ENCODE results near the gene MAP3K5.

MAP3K5 gene

DNA sequence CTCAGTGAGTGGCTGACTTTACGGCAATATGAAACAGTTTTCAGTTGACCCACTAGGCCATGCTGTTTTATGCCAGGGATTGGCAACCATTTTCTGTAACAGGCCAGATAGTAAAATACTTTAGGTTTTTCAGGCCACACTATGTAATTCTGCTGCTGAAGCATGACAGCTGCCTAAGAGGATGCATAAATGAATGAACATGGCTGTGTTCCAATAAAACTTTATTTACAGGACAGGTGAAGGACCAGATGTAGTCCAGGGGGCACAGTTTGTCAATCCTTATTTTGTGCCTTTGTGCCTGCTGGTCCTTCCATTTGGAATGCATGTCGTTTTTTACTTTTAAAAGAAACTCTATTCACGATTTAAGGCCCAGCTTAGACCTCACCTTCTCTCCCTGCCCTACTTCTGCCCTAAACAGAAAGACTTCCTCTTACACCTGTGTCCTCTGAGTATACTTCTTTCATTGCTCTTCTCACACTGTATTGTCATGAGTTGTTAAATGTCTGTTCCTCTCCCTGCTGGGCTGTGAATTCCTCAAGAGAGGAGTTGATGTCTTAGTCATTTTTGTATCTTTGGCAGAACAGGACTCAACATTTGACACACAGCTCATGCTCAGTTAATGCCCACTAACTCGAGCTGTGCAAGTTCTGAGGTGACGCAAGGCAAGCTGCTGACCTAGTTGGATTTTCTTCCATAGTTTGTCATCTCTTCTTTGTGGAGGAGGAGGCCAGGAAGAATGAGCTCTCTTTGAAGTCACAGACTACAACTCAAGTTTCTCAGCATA lies 152.0 kb downstream of the MAP3K5 start:
- no peak for DNase-seq

DNA sequence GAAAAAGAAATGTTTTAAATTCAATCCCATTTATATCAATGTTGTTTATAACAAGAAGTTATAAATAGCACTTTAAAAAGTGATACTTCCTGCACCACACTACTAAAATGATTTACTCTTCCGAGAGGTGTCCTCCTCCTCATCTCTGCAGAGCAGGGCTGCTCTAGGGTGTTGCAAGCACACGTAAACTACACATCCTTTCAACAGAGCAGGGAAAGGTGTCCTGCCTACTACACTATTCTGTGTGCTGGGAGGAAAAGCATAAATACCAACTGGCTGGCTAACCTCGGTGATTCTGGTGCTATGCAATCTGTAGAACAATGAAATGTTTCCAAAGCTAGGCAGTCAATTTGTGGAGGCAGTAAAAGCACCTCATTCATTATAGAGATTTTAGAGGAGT lies 152.6 kb downstream of the MAP3K5 start:
- no peak for DNase-seq

DNA sequence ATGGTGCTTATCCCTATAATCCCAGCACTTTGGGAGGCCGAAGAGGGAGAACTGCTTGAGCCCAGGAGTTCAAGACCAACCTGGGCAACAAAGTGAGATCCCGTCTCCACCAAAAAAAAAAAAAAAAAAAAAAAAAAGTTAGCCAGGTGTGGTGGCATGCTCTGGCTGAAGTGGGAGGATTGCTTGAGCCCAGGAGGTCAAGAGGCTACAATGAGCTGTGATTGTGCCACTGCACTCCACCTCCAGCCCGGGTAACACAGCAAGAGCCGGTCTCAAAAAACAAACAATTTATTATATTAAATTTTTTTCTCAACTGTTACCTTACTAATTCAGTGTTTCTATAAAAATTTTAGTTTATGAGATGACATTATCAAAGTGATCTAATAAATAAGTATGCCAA lies 156.7 kb downstream of the MAP3K5 start:
- no peak for DNase-seq

DNA sequence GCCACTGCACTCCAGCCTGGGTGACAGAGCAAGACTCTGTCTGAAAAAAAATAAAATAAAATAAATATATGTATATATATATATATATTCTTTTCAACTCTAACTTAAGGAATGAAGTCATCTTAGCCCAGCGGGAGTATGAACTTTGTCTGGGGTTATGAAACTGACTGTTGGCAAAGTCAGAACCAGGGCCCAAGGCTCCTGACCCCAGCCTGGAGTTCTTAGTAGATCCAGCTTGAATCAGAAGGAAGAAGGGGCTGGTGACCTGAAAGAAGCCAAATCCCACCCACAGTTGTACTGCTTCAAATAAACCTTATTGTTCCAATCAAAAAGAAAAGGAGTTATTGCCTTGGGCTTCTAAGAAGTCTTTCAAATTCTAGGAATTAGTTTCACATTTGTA lies 158.9 kb downstream of the MAP3K5 start:
- DNase-seq = no peak

GRCh38 chr6:136628996-136629395 lies 163.3 kb downstream of the MAP3K5 start:
- no peak for DNase-seq

DNA sequence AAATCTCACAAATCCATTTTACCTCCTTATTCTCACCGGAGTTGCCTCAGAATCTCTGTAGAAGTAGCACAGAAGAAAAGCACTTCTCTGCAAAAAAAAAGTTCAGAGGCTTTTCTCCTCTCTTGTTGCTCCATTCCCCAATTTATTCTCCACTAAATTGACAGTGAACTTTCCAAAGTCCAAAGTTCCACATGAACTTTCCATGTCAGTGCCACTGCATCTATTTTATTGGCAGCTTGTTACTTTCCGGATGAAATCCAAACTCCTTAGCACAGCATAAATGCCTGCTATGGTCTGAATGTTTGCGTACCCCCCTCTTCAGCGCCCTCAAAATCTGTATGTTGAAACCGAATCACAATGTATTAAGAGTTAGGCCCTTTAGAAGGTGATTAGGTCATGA lies 165.1 kb downstream of the MAP3K5 start:
- DNase-seq = no peak

GRCh38 chr6:136625293-136625692 lies 167.0 kb downstream of the MAP3K5 start:
- DNase-seq = no peak

DNA sequence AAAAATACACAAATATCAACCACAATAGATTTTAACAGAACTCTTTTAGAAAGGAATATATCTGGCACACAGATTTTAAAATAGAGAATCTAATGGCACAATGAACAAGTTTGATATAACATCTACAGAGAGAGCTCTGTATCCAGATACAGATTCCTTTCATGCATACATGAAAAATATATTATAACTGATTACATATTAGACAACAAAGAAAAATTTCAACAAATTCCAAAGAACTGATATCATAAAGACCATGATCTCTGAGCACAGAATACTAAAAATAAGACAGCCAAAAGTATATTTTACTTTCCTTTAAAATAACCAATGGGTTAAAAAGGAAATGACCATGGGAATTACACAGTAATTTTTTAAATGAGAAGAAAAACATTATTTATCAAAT lies 167.9 kb downstream of the MAP3K5 start:
- no peak for DNase-seq

- no peak for DNase-seq
Measured at GRCh38 chr6:136618086-136618485, 174.2 kb downstream of the MAP3K5 start.

- no peak for DNase-seq
Measured at GRCh38 chr6:136616527-136616926, 175.8 kb downstream of the MAP3K5 start.

GRCh38 chr6:136614994-136615393 lies 177.3 kb downstream of the MAP3K5 start:
- DNase-seq = no peak

DNA sequence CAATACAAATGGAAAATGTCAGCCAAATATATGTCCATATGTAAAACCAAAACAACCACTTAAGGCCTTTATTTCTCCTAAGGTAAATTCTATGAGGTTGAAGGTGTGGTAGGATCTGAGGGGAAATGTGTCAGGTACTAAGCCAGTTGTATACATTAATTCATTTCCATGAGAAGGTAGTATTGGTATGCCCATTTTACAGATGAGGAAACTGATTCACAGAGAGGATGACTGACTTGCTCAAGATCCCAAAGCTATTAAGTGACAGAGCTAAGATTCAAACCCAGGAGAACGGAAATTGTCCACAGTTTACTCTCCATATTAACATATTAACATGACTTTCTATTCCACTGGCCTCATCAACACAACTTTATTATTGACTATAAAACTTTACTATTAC lies 177.9 kb downstream of the MAP3K5 start:
- no peak for DNase-seq

DNA sequence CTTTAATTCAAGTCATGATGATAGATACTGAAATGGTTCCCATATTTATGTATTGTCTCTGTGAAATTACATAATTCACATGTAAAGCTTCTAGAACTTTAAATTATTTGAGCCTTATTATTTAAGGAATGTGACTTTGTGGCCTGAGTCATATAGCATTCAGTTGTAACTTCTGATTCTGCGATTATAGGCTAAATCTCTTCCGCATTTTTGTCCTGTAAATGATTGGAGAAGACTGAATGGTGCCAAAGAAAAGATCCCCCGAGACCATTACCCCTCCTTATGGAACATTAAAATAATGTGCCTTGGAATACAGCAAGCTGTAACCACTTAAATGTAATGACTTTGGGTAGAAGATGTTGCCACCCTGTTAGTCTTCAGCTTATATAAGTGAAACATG lies 178.8 kb downstream of the MAP3K5 start:
- DNase-seq = no peak

GRCh38 chr6:136612666-136613389 lies 179.4 kb downstream of the MAP3K5 start:
- DNase-seq = no peak

- DNase-seq = no peak
Measured at GRCh38 chr6:136611746-136612145, 180.5 kb downstream of the MAP3K5 start.

DNA sequence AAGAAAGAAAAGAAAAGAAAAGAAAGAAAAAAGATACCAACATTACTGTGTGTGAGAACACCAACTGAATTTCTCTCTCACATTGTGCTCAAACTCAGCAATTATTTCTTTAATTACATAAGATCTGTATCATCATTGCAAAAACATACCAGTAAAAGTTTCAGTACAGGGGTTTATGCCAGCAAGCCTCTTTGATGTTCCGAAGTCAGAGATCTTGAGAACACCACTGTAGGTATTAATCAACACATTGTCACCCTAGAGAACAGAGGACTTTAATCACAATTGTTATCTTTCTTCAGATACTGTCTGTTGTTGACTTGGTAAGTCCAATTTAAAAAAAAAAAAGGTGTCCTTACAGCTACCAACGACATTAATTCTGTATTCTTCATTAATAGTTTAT lies 181.1 kb downstream of the MAP3K5 start:
- no peak for DNase-seq

DNA sequence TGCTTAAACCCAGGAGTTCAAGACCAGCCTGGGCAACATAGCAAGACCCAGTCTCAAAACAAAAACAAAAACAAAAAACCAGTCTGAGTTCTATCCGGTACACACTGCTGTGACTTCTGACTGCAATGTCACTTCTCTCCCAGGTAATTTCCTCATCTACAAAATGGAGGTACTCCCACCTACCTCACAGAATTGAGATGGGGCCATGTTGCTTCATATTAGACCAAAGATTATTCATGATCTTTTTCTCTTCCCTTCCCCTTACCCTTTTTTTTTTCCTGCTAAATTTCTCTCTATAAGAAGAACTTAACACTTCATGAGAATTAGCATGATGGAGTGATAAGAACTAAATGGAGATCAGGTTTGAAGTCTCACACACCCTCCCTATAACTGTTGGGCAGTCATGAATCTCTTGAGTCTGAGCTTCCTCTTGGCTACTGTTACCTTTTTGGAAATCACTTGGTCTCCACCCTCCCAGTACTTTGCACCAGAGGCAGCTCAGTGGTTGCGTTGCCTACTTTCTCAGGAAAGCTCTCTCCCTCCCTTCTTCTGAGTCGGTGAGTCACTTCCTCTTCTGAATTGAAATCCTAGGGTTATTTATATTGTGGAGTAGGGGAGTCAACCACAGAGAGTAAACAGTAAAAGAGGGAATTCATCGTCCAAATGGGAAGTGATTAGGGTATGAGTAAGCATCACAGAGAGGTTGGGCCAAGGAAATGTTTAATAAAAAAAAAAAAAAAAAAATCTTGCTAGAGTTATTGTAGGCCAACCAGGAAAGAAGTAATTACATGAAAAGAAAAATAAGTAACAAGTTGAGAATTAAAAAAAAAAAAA lies 182.2 kb downstream of the MAP3K5 start:
- DNase-seq = peak; percentile 66

GRCh38 chr6:136608991-136609390 lies 183.3 kb downstream of the MAP3K5 start:
- no peak for DNase-seq

DNA sequence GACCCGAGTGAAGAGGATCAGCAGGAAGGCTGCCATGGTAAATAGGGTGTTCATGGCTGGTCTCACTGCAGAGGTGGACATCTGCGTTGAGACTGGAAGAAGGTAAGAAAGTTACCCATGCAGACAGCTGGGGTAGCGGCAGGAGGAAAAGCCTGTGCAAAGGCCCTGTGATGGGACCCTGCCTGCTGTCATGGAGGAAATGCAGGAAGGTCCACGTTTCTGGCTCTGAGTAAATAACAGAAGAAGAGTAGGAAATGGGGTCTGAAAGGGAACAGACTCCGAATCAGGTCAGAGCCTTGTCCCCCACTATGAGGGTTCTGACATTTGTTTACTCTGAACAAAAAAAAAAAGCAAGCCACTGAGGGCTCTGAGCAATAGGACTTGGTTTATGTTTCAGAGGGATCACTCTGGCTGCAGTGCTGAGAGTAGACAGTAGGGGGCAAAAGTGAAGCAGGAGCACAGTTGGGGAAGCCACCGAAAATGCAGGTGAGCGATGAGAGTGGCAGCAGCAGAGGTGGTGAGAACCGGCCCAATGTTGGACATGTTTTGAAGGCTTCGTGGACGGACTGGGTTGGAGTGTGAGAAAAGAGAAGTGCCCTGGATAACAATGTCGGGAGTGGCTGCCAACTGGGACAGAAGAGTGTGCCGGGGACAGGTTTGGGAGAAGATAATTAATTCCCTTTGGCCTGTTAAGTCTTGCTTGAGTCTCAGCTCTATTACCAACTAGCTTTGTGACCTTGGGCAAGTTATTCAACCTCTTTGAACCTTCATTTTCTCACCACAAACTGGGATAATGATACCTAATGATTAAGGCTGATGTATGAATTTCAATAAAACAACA lies 184.1 kb downstream of the MAP3K5 start:
- DNase-seq = peak; percentile 66

GRCh38 chr6:136607204-136607931 lies 184.9 kb downstream of the MAP3K5 start:
- DNase-seq = peak; percentile 22

GRCh38 chr6:136604928-136605510 lies 187.3 kb downstream of the MAP3K5 start:
- no peak for DNase-seq
